Measurements from ENCODE around the gene ATP9A. TPM values are rescaled to one million over a fixed set of nuclear protein-coding genes. Genes with fewer than 3 reads are reported as not detected.

Gene ATP9A
- total and polyA plus RNA-seq, 10 of the 15 experiments (the other 5 are each of a cell fraction or from before 2014, with no cell fraction given) = 0.03 to 0.81 (median 0.14) TPM

- no peak for FAIRE-seq
- H2AFZ ChIP-seq (ENCODE audit: control insufficient read depth, low read depth, low read length) = no peak overlapping the region
- no TSS peak for BruUV-seq (replicated peaks)
These were observed 99.2 kb downstream of the ATP9A start for GRCh38 chr20:51668947-51669346.

More at GRCh38 chr20:51668947-51669346, 99.2 kb downstream of the ATP9A start:
- Histone ChIP-seq H3K9ac (ENCODE audit: control insufficient read depth, insufficient read depth, low read length) (no peak overlapping the region), H3K79me2 (ENCODE audit: control insufficient read depth, insufficient read depth, low read length) (no peaks in the 10 kb centered on the region), H3K36me3 (ENCODE audit: control insufficient read depth in 2 of 2, insufficient read depth in 2 of 2, low read length in 1 of 2) (no peaks in the 10 kb centered on the region), H3K9me3 (replicated peaks; ENCODE audit: control insufficient read depth, insufficient read depth, low read length) (no peaks in the 10 kb centered on the region), H3K27me3 (replicated peaks in 1 of 2; ENCODE audit: control insufficient read depth in 2 of 2, insufficient read depth in 2 of 2, low read length in 1 of 2) (no peaks in the 10 kb centered on the region; a peak in 1 of 4 replicates), H4K20me1 (ENCODE audit: control insufficient read depth, insufficient read depth) (no peaks in the 10 kb centered on the region), H3K27ac (ENCODE audit: control insufficient read depth, insufficient read depth) (no peak overlapping the region), H3K4me3 (no peak overlapping the region), H3K4me1 (ENCODE audit: control insufficient read depth, insufficient read depth, low read length) (no peaks in the 10 kb centered on the region), H3K4me2 (ENCODE audit: control insufficient read depth, insufficient read depth) (no peak overlapping the region)
- ChIA-PET POLR2A (no interaction called here), RAD21 (ENCODE audit: unreplicated experiment) (no interaction called here), CTCF (interaction anchor here (1.1 kb wide), 1 partner anchor 32 kb away, joined by 3 read pairs; no protein-coding TSS in a partner anchor), SMC1A (ENCODE audit: uncharacterized antibody, unreplicated experiment) (no interaction called here)
- in situ Hi-C loops (cut with MboI) = no loop called here
- ATAC-seq (no peak), DNase-seq (ENCODE audit: low read depth, low spot score) (no peak)
- 49% methylated on average over 7 of the region's 7 CpGs for WGBS (ENCODE audit: insufficient coverage, insufficient replicate concordance, low lambda C conversion rate, missing lambda C conversion rate)
- intact Hi-C loops (cut with micrococcal nuclease; ENCODE audit: unreplicated experiment) = no loop called here
- TF ChIP-seq IKZF1 (conservative IDR thresholded peaks at IDR 0.05) = no peak
- no peak for TF ChIP-seq ZNF207 (IDR thresholded peaks at IDR 0.05; ENCODE audit: borderline replicate concordance)
- no peak for TF ChIP-seq CEBPZ (IDR thresholded peaks at IDR 0.05; ENCODE audit: low read depth, low read length)
- TF ChIP-seq SUZ12 (IDR thresholded peaks at IDR 0.05; ENCODE audit: unreplicated experiment) = no peak
- TF ChIP-seq BCLAF1 (IDR thresholded peaks at IDR 0.05) = no peak
- no peak for TF ChIP-seq CHD2 (IDR thresholded peaks at IDR 0.05; ENCODE audit: borderline replicate concordance, low read depth, low read length)
- no peak for TF ChIP-seq WRNIP1 (IDR thresholded peaks at IDR 0.05; ENCODE audit: borderline replicate concordance, low read depth, low read length)
- no peak for TF ChIP-seq PAX5 (IDR thresholded peaks at IDR 0.05; ENCODE audit: borderline replicate concordance, low read depth, low read length)
- TF ChIP-seq IRF5 (IDR thresholded peaks at IDR 0.05; ENCODE audit: borderline replicate concordance) = no peak
- TF ChIP-seq EP300 (IDR thresholded peaks at IDR 0.05; ENCODE audit: borderline replicate concordance in 1 of 2, control insufficient read depth in 1 of 2, low read depth in 2 of 2, low read length in 2 of 2) = no peak
- TF ChIP-seq HDAC2 (IDR thresholded peaks at IDR 0.05) = no peak
- TF ChIP-seq RAD51 (IDR thresholded peaks at IDR 0.05) = no peak
- no peak for TF ChIP-seq USF2 (IDR thresholded peaks at IDR 0.05; ENCODE audit: borderline replicate concordance, low read depth, low read length)
- TF ChIP-seq ZNF217 (IDR thresholded peaks at IDR 0.05) = no peak
- no peak for TF ChIP-seq CHD1 (IDR thresholded peaks at IDR 0.05; ENCODE audit: low read depth, low read length)
- TF ChIP-seq SRF (IDR thresholded peaks at IDR 0.05; ENCODE audit: low read depth in 2 of 2, low read length in 2 of 2) = no peak
- TF ChIP-seq MEF2A (IDR thresholded peaks at IDR 0.05; ENCODE audit: insufficient read depth, low read depth, low read length) = no peak

All from GM12878 (cell line).